Erythroblast (primary cell): ENCODE measurements around the gene KRIT1.

ENCODE experiments used
- GATA1 ChIP-seq: IDR thresholded peaks from 2 replicates; pipeline ENCODE4 v1.6.1; 2011; ENCODE audit warnings: low read depth, mild to moderate bottlenecking, control low read depth, low read length, moderate library complexity
- POLR2A ChIP-seq: IDR thresholded peaks from 2 replicates; pipeline ENCODE4 v1.6.1; 2011; ENCODE audit warnings: mild to moderate bottlenecking, low read length

DNA sequence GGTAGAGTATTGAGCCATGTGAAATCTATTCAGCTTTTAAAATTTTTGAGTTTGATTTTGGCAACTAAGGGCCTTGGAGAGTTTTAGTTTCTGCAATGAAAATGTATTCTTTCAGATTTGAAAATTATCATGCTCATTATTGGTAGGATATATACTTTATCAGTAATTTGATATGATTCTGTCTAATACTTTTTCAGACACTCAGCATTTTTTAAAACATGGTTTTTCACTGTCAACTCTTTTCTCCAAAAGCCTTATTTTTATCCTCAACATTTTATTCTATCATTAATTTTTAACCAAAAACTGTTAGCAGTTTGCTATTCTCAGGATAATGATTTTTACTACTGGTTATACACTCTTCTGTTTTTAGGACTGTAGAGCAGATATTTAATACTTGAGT, 4.9 kb upstream of the KRIT1 start:
- TF ChIP-seq POLR2A (no peak), GATA1 (no peak)
